Measurements from ENCODE around the gene IYD. TPM values are rescaled to one million over a fixed set of nuclear protein-coding genes. Genes with fewer than 3 reads are reported as not detected.

IYD gene
- total and polyA plus RNA-seq, 3 experiments from 2014 or later = not detected

DNA sequence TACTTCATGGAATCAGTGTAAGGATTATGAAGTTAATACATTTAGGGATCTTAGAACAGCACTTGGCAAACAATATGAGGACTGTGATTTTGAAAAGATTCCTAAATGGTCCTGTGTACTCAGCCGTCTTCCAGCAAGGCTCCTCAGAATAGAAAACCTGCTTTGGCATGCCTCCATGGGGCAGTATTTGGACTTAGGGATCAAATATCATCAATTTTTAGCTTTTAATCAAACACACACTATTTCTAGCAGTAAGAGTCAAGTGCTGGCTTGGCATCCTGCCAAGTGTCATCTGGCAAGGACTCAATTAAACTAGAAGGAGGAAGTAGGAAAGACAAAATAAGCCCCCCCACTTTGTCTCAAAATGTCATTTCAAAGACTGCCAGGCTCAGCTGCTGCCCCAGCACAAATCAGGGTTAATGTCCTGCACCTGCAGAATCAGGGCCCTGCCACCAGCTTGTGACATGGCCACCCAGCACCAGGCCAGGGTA, 40.8 kb downstream of the IYD start:
- no peak overlapping the region for H3K27ac Mint-ChIP-seq
- Histone ChIP-seq H3K4me3 (ENCODE audit: low read length) (no peak overlapping the region), H3K27ac (ENCODE audit: low read depth, low read length) (no peak overlapping the region), H3K36me3 (ENCODE audit: insufficient read depth, low read length) (no peaks in the 10 kb centered on the region), H3K4me1 (ENCODE audit: insufficient read depth, low read length) (no peaks in the 10 kb centered on the region), H3K9me3 (ENCODE audit: low read length) (no peaks in the 10 kb centered on the region), H3K27me3 (ENCODE audit: insufficient read depth, low read length, poor library complexity, severe bottlenecking) (no peaks in the 10 kb centered on the region)
- POLR2A ChIA-PET = no interaction called here
- H3K36me3 Mint-ChIP-seq = peaks cover 0 to 6% (median 0%) of the 10 kb centered on the region in 3 donors
- CTCF ChIA-PET = interaction anchor here (1.4 to 3.5 kb wide), 4 partner anchors 9 to 413 kb away, joined by 3 to 20 read pairs (median 6); no protein-coding TSS in a partner anchor
- peaks cover 4 to 11% (median 6%) of the 10 kb centered on the region in 5 donors for H3K9me3 Mint-ChIP-seq
- H3K27me3 Mint-ChIP-seq = peaks cover 17 to 68% of the 10 kb centered on the region in 2 donors
- DNase-seq = no peak
- H3K4me1 Mint-ChIP-seq = no peaks in the 10 kb centered on the region
- no peak overlapping the region for H3K4me3 Mint-ChIP-seq

GRCh38 chr6:150410399-150410798, 41.6 kb downstream of the IYD start:
- H3K4me3 ChIP-seq (ENCODE audit: low read length) = no peak overlapping the region
- no peak overlapping the region for H3K27ac ChIP-seq (ENCODE audit: low read depth, low read length)
- no peak for DNase-seq
- H3K9me3 ChIP-seq (ENCODE audit: low read length) = no peaks in the 10 kb centered on the region
- no peaks in the 10 kb centered on the region for H3K36me3 ChIP-seq (ENCODE audit: insufficient read depth, low read length)
- no peak overlapping the region for H3K4me3 Mint-ChIP-seq
- no peaks in the 10 kb centered on the region for H3K4me1 ChIP-seq (ENCODE audit: insufficient read depth, low read length)
- H3K36me3 Mint-ChIP-seq = peaks cover 0 to 6% (median 0%) of the 10 kb centered on the region in 3 donors
- H3K4me1 Mint-ChIP-seq = no peaks in the 10 kb centered on the region
- H3K9me3 Mint-ChIP-seq = peaks cover 0 to 4% (median 2%) of the 10 kb centered on the region in 5 donors
- ChIA-PET CTCF (interaction anchor here (0.9 to 3.5 kb wide), 6 partner anchors 8 to 412 kb away, joined by 3 to 20 read pairs (median 6); no protein-coding TSS in a partner anchor), POLR2A (no interaction called here)
- H3K27me3 ChIP-seq (ENCODE audit: insufficient read depth, low read length, poor library complexity, severe bottlenecking) = no peaks in the 10 kb centered on the region
- peaks cover 18 to 69% of the 10 kb centered on the region in 2 donors for H3K27me3 Mint-ChIP-seq
- H3K27ac Mint-ChIP-seq = no peak overlapping the region

- CTCF ChIA-PET = interaction anchor here (0.9 to 3.5 kb wide), 5 partner anchors 8 to 404 kb away, joined by 4 to 20 read pairs (median 6); no protein-coding TSS in a partner anchor
- H3K27me3 Mint-ChIP-seq = peaks cover 18 to 70% of the 10 kb centered on the region in 2 donors
Measured at GRCh38 chr6:150410906-150411305, 42.1 kb downstream of the IYD start.

DNA sequence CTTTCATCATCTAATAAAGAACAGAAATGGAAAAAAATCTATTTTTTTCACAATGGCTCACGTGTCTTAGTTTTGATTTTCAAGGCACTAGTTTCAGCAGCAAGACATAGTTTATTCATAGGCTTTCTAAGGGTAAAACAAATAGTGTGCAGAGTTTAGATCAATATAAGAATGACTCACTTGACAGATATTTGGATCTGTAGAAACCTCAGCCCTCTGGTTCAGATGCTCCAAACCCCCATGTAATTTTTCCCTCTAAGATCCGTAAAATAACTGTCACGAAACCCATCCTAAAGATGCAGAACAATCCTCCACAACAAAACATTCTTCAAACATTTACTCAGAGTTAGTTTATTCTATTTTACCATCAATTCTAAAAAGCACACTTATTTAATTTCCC, 43.4 kb downstream of the IYD start:
- Mint-ChIP-seq H3K9me3 (peaks cover 0 to 2% (median 0%) of the 10 kb centered on the region in 5 donors), H3K4me3 (no peak overlapping the region), H3K27me3 (peaks cover 15 to 65% of the 10 kb centered on the region in 2 donors), H3K4me1 (peaks cover 0 to 4% (median 0%) of the 10 kb centered on the region in 3 donors), H3K36me3 (peaks cover 0 to under 1% (median 0%) of the 10 kb centered on the region in 3 donors), H3K27ac (no peak overlapping the region)
- no peaks in the 10 kb centered on the region for H3K27me3 ChIP-seq (ENCODE audit: insufficient read depth, low read length, poor library complexity, severe bottlenecking)
- POLR2A ChIA-PET = no interaction called here
- H3K27ac ChIP-seq (ENCODE audit: low read depth, low read length) = no peak overlapping the region
- no peaks in the 10 kb centered on the region for H3K4me1 ChIP-seq (ENCODE audit: insufficient read depth, low read length)
- H3K36me3 ChIP-seq (ENCODE audit: insufficient read depth, low read length) = no peaks in the 10 kb centered on the region
- CTCF ChIA-PET = no interaction called here
- H3K4me3 ChIP-seq (ENCODE audit: low read length) = no peak overlapping the region
- DNase-seq = no peak
- H3K9me3 ChIP-seq (ENCODE audit: low read length) = no peaks in the 10 kb centered on the region

More at GRCh38 chr6:150410906-150411305, 42.1 kb downstream of the IYD start:
- no peak overlapping the region for H3K4me3 ChIP-seq (ENCODE audit: low read length)
- no peak overlapping the region for H3K27ac ChIP-seq (ENCODE audit: low read depth, low read length)
- H3K27me3 ChIP-seq (ENCODE audit: insufficient read depth, low read length, poor library complexity, severe bottlenecking) = no peaks in the 10 kb centered on the region
- no peaks in the 10 kb centered on the region for H3K9me3 ChIP-seq (ENCODE audit: low read length)
- no peak overlapping the region for H3K4me3 Mint-ChIP-seq
- H3K36me3 Mint-ChIP-seq = peaks cover 0 to 6% (median 0%) of the 10 kb centered on the region in 3 donors
- no peak for DNase-seq
- POLR2A ChIA-PET = no interaction called here
- no peaks in the 10 kb centered on the region for H3K4me1 Mint-ChIP-seq
- no peaks in the 10 kb centered on the region for H3K36me3 ChIP-seq (ENCODE audit: insufficient read depth, low read length)
- H3K27ac Mint-ChIP-seq = no peak overlapping the region
- H3K4me1 ChIP-seq (ENCODE audit: insufficient read depth, low read length) = no peaks in the 10 kb centered on the region
- H3K9me3 Mint-ChIP-seq = peaks cover 0 to 4% (median 1%) of the 10 kb centered on the region in 5 donors

DNA sequence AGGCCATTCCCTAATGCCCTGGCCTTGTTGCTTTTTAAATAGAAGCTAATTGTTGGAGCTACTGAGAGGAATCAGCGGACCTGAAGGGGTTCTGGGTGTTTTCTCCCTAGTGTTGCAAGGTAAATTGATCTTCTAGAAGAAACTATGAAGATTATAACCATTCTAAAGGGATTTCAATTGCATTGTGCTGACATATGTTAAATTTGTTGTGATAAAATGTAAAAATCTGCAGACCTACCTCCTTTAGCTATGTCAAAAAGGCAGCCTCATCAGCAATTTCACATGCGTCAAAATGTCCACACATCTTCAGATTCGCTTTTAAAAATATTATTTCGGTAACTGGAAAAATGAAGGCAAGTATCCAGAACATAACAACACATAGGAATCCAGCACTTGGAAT, 44.4 kb downstream of the IYD start:
- Mint-ChIP-seq H3K9me3 (peaks cover 0 to 2% (median 0%) of the 10 kb centered on the region in 5 donors), H3K36me3 (no peaks in the 10 kb centered on the region), H3K27ac (no peak overlapping the region), H3K4me1 (peaks cover 5 to 13% (median 6%) of the 10 kb centered on the region in 3 donors), H3K4me3 (no peak overlapping the region), H3K27me3 (peaks cover 12 to 62% of the 10 kb centered on the region in 2 donors)
- POLR2A ChIA-PET = no interaction called here
- Histone ChIP-seq H3K4me3 (ENCODE audit: low read length) (no peak overlapping the region), H3K36me3 (ENCODE audit: insufficient read depth, low read length) (no peaks in the 10 kb centered on the region), H3K27me3 (ENCODE audit: insufficient read depth, low read length, poor library complexity, severe bottlenecking) (no peaks in the 10 kb centered on the region), H3K4me1 (ENCODE audit: insufficient read depth, low read length) (no peaks in the 10 kb centered on the region), H3K9me3 (ENCODE audit: low read length) (no peaks in the 10 kb centered on the region), H3K27ac (ENCODE audit: low read depth, low read length) (no peak overlapping the region)
- no peak for DNase-seq
- CTCF ChIA-PET = no interaction called here

GRCh38 chr6:150413781-150414281, 45.0 kb downstream of the IYD start:
- no peaks in the 10 kb centered on the region for H3K9me3 Mint-ChIP-seq
- H3K27ac Mint-ChIP-seq = no peak overlapping the region
- Histone ChIP-seq H3K27ac (ENCODE audit: low read depth, low read length) (no peak overlapping the region), H3K4me3 (ENCODE audit: low read length) (no peak overlapping the region), H3K27me3 (ENCODE audit: insufficient read depth, low read length, poor library complexity, severe bottlenecking) (no peaks in the 10 kb centered on the region), H3K4me1 (ENCODE audit: insufficient read depth, low read length) (no peaks in the 10 kb centered on the region), H3K9me3 (ENCODE audit: low read length) (no peaks in the 10 kb centered on the region), H3K36me3 (ENCODE audit: insufficient read depth, low read length) (no peaks in the 10 kb centered on the region)
- peaks cover 8 to 55% of the 10 kb centered on the region in 2 donors for H3K27me3 Mint-ChIP-seq
- H3K4me3 Mint-ChIP-seq = no peak overlapping the region
- CTCF ChIA-PET = interaction anchor here (2.4 kb wide), 1 partner anchor 401 kb away, joined by 11 read pairs; no protein-coding TSS in a partner anchor
- H3K4me1 Mint-ChIP-seq = peaks cover 9 to 20% (median 12%) of the 10 kb centered on the region in 3 donors
- POLR2A ChIA-PET = no interaction called here
- DNase-seq = no peak
- H3K36me3 Mint-ChIP-seq = no peaks in the 10 kb centered on the region

- H3K27ac ChIP-seq (ENCODE audit: low read depth, low read length) = no peak overlapping the region
- H3K27me3 ChIP-seq (ENCODE audit: insufficient read depth, low read length, poor library complexity, severe bottlenecking) = no peaks in the 10 kb centered on the region
- no peaks in the 10 kb centered on the region for H3K9me3 ChIP-seq (ENCODE audit: low read length)
- no peak for DNase-seq
- Mint-ChIP-seq H3K4me1 (peaks cover 9 to 26% (median 20%) of the 10 kb centered on the region in 3 donors), H3K9me3 (peaks cover 0 to 5% (median 0%) of the 10 kb centered on the region in 5 donors), H3K36me3 (no peaks in the 10 kb centered on the region), H3K4me3 (no peak overlapping the region), H3K27ac (no peak overlapping the region), H3K27me3 (peaks cover 8 to 47% of the 10 kb centered on the region in 2 donors)
- H3K36me3 ChIP-seq (ENCODE audit: insufficient read depth, low read length) = no peaks in the 10 kb centered on the region
- H3K4me1 ChIP-seq (ENCODE audit: insufficient read depth, low read length) = peaks cover 3% of the 10 kb centered on the region
- H3K4me3 ChIP-seq (ENCODE audit: low read length) = no peak overlapping the region
- POLR2A ChIA-PET = no interaction called here
- CTCF ChIA-PET = interaction anchor here (2.4 kb wide), 1 partner anchor 399 kb away, joined by 11 read pairs; no protein-coding TSS in a partner anchor
Measured at GRCh38 chr6:150416128-150416527, 47.3 kb downstream of the IYD start.

GRCh38 chr6:150417250-150417649, 48.4 kb downstream of the IYD start:
- Mint-ChIP-seq H3K36me3 (no peaks in the 10 kb centered on the region), H3K9me3 (peaks cover 0 to 5% (median 0%) of the 10 kb centered on the region in 5 donors), H3K4me3 (peak overlapping the region in 1 of 7 donors; percentile 72), H3K4me1 (peaks cover 9 to 26% (median 20%) of the 10 kb centered on the region in 3 donors), H3K27ac (peak overlapping the region in 4 of 8 donors; percentile 15 to 37 (median 26)), H3K27me3 (peaks cover 8 to 38% of the 10 kb centered on the region in 2 donors)
- ChIA-PET POLR2A (no interaction called here), CTCF (interaction anchor here (1.3 to 6.9 kb wide), 11 partner anchors 8 to 417 kb away, joined by 3 to 95 read pairs (median 8); no protein-coding TSS in a partner anchor)
- H3K27me3 ChIP-seq (ENCODE audit: insufficient read depth, low read length, poor library complexity, severe bottlenecking) = no peaks in the 10 kb centered on the region
- H3K36me3 ChIP-seq (ENCODE audit: insufficient read depth, low read length) = no peaks in the 10 kb centered on the region
- no peak for DNase-seq
- H3K4me3 ChIP-seq (ENCODE audit: low read length) = no peak overlapping the region
- H3K4me1 ChIP-seq (ENCODE audit: insufficient read depth, low read length) = peaks cover 3% of the 10 kb centered on the region
- no peaks in the 10 kb centered on the region for H3K9me3 ChIP-seq (ENCODE audit: low read length)
- H3K27ac ChIP-seq (ENCODE audit: low read depth, low read length) = no peak overlapping the region

Data from CD8-positive, alpha-beta memory T cell (primary cell).